HG03064 (cell line): ENCODE measurements around the gene ZBTB8B.
"Not testable (repeated sequence)": the region's sequence is repeated elsewhere in the genome, so short reads cannot be mapped to it uniquely, and the experiment has no call there.

Experiments
- ATAC-seq: cut with Tn5 transposase; IDR thresholded peaks from one replicate; pipeline ENCODE4 v1.9.1; 2021; ENCODE audit warnings: low read depth; ENCODE audit not compliant: unreplicated experiment

ZBTB8B gene

GRCh38 chr1:32468791-32469190 lies 3.9 kb downstream of the ZBTB8B start:
- ATAC-seq, result no peak

- no peak for ATAC-seq
Observed at GRCh38 chr1:32470431-32470830, 5.6 kb downstream of the ZBTB8B start.

GRCh38 chr1:32470991-32471694 lies 6.3 kb downstream of the ZBTB8B start:
- no peak for ATAC-seq

GRCh38 chr1:32471695-32472362 lies 7.0 kb downstream of the ZBTB8B start:
- no peak for ATAC-seq

GRCh38 chr1:32472966-32473365 lies 8.1 kb downstream of the ZBTB8B start:
- not testable (repeated sequence) for ATAC-seq

- ATAC-seq, result no peak
Observed at GRCh38 chr1:32474954-32475353, 10.1 kb downstream of the ZBTB8B start.

GRCh38 chr1:32480003-32480402 lies 15.1 kb downstream of the ZBTB8B start:
- ATAC-seq, result no peak

- no peak for ATAC-seq
Observed at GRCh38 chr1:32480761-32481160, 15.9 kb downstream of the ZBTB8B start.

GRCh38 chr1:32481788-32482187 lies 16.9 kb downstream of the ZBTB8B start:
- not testable (repeated sequence) for ATAC-seq

- ATAC-seq, result no peak
Observed at GRCh38 chr1:32485554-32486255, 20.8 kb downstream of the ZBTB8B start.

- ATAC-seq, result no peak
Observed at GRCh38 chr1:32486463-32487113, 21.7 kb downstream of the ZBTB8B start.

- ATAC-seq, result no peak
Observed at GRCh38 chr1:32487182-32487581, 22.3 kb downstream of the ZBTB8B start.

GRCh38 chr1:32489774-32490454 lies 25.0 kb downstream of the ZBTB8B start:
- no peak for ATAC-seq

- ATAC-seq, result no peak
Observed at GRCh38 chr1:32491386-32491785, 26.5 kb downstream of the ZBTB8B start.

GRCh38 chr1:32494196-32494595 lies 29.3 kb downstream of the ZBTB8B start:
- no peak for ATAC-seq

- ATAC-seq, result no peak
Observed at GRCh38 chr1:32494711-32495337, 30.0 kb downstream of the ZBTB8B start.

- ATAC-seq, result no peak
Observed at GRCh38 chr1:32496127-32496526, 31.3 kb downstream of the ZBTB8B start.

GRCh38 chr1:32498751-32499150 lies 33.9 kb downstream of the ZBTB8B start:
- no peak for ATAC-seq

GRCh38 chr1:32500387-32501209 lies 35.7 kb downstream of the ZBTB8B start:
- no peak for ATAC-seq
